HG02623 (cell line): ENCODE data around the gene MEF2C.
"Not testable (repeated sequence)": the region's sequence is repeated elsewhere in the genome, so short reads cannot be mapped to it uniquely, and the experiment has no call there.

ENCODE experiments used
- ATAC-seq: cut with Tn5 transposase; IDR thresholded peaks from one replicate; pipeline ENCODE4 v1.9.1; 2021; ENCODE audit warnings: moderate library complexity; ENCODE audit not compliant: unreplicated experiment

The MEF2C gene

DNA sequence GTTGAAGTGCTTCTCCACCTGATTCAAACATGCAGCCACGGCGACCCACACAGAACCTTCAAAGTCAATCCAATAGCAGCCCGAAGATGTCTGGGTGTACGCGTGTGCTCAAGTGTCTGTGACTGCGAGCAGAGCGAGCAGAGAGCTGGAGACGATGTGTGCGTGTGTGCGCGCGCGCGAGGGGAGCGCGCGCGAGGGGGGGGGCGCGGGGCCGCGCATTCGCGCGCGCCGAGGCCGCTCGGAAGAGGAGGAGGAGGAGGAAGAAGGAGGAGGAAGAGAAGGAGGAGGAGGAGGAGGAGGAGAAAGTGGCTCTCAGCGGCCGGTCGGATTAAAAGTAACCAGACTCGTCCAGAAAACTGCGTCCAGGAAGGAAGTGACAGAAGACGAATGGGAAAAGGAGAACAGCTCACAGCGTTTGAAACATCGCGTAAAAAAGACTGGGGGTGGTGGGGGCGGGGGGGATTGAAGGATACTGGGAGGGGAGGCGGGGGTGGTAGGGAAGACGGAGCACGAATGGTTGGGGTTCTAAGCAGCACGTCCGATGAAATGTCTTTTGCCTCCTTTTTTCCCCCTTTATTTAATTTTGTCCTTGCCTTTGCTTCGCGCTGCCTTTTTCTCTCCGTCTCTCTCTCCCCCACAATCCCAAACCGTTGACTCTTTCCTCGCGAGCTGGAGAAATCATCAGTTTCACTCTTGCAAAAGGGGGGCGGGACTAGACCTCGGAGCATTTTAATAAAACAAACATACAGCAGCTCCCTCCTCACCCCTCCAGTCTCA is at the start of gene MEF2C:
TSS of gene MEF2C (minus strand) at position 126 of the 777 bp plus-strand sequence. CDS start 59,396 bp downstream, outside the sequence.
- peak; percentile 34 for ATAC-seq

DNA sequence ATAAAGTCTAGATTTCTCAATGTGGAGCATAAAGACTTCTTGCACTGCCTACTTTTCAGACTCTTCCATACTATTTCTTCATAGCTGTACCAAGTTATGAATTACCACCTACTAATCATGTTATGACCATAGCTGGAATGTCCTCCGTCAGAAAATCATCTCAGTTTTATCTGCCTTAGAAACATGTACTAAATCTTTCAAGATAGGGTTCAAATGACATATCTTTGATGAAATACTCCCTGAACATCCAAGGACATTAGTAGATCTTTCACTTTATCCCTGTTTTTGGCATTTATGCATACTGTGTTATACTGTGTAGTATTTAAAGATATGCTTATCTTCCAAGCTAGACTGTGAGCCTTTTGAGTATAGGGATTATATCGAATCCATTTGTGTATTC is 49.6 kb upstream of the MEF2C start:
- no peak for ATAC-seq

DNA sequence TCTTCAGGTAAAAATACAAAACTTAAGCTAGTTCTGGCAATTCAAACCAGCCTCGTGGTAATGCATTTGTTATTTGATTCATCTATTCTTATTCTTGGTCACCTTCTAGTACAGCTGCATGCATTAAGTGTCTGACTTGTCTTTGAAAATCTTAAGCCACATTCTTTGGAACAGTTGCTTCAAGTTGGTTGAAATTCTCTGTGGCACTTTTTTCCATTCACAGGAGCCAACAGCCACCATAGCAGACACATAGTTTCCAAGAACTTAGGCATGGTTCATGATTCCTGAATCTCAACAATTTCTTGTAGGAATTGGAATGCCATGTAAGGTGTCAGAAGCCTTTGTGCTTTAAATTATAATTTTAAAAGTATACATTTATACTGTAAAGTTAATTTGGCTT is 47.4 kb upstream of the MEF2C start:
- no peak for ATAC-seq

DNA sequence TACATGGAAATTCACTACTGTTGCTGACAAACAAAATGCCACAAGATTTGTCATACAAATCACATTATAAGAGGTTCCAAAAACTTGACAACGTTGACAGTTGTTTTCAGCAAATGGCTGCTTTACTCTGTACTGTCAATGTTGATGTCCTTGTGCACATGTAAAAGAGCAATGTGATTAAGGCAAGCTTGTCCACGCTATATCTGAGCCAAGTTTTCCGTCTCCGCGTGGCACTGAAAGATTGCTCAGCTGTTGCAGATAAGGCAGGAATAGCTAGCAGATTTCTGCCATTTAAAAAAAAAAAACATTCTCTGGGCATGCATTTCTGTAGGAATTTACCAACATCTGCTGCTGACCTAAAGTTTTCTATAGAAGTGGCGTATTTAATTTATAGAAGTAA is 46.4 kb upstream of the MEF2C start:
- no peak for ATAC-seq

DNA sequence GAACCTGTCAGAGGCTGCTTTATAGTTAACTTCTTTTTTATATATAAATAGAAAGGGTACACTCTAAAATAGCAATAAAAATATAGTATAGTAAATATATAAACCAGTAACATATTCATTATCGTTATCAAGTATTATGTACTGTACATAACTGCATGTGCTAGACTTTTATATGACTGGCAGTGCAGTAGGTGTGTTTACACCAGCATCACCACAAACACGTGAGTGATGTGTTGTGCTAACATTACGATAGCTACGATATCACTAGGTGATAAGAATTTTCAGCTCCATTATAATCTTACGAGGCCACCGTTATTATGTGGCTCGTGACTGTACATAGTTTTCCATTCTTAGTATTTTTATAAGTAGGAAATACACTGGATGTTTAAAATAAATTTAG is 43.8 kb upstream of the MEF2C start:
- no peak for ATAC-seq

DNA sequence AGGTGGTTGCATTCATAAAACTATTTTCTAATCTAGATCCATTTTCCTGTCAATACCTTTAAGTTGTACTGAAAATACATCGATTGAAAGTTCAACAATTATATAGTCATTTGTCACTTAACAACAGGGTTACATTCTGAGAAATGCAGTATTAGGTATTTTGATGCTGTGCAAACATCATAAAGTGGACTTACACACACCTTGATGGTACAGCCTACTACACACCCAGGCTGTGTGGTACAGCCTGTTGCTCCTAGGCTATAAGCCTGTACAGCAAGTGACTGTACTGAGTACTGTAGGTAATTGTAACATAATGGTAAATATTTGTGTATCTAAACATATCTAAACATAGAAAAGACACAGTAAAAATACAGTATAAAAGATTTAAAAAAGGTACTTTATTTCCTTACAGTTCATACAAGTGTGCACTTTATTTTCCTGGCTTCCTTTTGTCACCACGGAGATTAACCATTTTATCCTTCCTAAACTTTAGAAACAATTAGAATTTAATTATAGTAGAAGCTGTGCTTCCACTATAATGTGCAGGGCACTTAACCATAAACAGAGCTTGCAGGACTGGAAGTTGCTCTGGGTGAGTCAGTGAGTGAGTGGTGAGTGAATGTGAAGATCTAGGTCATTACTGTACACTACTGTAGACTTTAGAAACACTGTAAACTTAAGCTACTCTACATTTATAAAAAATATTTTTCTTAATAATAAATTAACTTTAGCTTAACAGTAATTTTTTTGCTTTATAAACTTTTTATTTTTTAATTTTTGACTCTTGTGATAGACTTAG is 42.9 kb upstream of the MEF2C start:
- no peak for ATAC-seq

DNA sequence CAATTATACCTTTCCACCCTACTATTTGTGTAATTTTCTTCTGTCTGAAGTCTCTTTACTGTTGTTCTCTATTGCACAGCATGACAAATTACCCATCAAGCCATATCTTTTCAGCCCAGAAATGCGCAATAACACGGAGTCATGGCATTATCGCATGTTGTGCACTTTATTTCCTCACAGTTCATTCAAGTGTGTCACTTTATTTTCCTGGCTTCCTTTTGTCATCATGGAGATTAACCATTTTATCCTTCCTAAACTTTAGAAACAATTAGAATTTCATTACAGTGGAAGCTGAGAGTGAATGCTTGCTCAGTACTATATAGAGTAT is 41.3 kb upstream of the MEF2C start:
- ATAC-seq, result no peak

DNA sequence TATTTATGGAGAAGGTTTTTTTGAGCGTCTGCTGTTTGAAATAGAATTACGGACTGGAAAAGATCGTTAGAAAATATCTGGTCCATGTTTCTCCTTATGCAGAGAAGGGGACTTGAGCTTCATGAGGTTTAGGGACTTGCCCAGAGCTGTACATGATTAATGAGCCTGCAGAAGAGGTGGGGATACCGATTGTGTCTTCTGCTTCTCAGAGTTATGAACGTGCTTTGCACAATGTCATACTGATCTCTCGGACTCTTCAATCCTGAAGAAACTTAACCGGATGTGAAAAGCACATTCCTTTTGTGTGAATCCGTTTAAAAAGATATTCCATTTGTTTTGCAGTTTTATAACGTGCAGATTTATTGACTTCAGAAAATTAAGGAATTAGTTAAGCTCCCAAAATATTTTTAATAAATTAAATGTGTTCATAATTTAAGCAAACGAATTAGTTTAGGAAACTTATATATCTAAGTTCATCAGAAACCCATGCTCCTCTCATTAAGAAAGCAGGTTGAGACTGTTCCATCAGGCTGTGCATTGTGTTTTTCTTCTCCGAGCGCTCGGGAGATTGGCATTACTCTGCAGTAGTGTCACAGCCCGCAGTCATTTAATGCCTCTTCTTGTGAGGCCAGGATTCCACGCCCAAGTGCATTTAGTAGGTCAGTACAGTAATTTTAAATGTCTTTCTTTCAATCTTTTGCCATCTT is 40.8 kb upstream of the MEF2C start:
- no peak for ATAC-seq

DNA sequence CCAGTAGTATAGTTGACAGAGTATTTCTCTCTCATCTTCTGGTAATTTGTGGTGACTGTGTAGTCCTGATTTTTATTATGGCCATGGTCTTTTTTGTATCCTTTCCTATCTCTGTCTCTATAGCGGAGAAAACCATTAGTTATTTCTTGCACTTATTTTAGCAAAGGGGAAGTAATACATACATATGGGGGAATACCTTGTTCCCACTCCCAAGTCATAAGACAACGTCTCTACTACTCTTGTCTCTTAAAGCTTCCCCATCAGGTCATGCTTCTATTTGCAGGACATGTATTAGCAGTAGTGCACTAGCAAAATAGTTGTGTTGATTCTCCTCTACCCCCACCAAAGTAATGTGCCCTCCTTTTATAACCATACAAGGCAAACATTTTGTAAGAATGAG is 29.8 kb upstream of the MEF2C start:
- not testable (repeated sequence) for ATAC-seq

DNA sequence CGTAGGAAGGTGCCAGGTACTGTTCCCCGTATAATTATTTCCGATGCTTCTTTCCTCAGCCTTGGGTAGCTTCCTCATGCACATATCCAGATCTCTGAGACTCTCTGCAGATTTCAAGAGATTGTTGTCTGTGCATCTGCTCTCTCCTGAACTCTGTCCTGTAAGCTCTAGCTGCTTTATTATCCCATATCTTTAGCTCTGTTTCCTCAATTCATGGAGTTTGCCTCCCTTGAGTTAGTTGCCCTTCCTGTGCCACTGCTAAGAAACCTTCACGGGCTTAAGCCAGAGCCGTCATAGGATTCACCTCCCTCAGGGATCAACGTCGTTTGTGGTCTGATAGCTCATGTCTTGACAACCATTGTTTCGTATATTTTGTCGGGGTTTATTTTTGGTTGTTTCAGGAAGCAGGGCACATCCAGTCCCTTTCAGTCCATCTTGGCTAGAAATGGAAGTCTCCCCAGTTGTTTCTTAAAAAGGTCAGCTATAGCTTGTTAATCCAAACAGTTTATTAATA is 28.1 kb upstream of the MEF2C start:
- not testable (repeated sequence) for ATAC-seq

DNA sequence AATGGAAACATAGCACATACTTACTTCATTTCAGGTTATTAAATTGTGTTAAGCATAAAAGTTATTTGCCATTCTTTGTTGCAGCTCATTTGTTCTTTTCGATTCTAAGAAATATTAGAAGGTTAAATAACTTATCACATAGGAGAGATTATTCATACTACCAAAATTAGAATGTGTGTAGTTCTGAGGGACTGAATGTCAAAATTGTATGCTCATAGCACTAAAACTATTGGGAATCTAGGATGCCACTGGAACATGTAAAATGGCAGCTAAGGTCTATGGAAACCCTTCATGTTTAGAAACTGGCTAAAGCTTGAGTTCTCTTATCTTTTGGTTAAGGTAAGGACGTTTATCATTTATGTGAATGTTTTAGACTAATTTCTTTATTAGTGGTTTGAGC is 21.5 kb upstream of the MEF2C start:
- ATAC-seq, result not testable (repeated sequence)

DNA sequence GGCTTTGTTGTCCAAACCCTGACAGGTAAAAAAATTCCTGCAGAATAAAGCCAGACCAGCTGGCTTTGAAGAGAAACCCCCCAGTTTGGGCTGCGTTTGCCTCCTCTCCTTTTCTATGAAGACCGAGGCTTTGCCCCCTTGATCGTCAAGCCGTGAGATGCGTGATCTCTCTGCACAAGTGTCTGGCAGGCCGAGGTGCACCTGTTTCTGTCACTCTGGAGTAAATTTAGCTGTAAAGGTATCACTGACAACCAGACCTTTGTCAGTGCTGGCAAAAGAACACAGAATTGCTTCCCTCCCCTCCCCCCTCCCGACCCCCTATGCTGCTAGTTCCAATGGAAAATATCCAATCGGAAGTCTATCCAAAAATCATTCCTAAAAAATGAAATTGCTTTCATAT is 21.0 kb upstream of the MEF2C start:
- not testable (repeated sequence) for ATAC-seq

DNA sequence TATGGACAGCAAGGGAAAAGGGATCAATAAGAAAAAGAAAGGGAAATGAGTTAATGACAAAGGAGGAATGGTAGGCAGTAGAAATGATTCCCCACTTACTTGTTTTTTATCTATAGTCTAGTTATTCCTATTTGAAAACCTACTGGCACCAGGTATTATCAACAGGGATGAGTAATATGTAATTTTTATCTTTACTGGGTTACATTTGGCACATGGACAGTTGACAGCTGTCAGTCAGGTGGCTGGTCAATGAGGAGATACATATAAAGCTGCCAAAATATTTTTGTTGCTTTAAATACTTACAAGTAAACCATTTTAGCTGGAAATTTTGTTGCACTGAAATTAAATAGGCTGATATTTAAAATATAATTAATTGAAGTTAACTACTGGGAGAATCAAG is 18.1 kb upstream of the MEF2C start:
- not testable (repeated sequence) for ATAC-seq

DNA sequence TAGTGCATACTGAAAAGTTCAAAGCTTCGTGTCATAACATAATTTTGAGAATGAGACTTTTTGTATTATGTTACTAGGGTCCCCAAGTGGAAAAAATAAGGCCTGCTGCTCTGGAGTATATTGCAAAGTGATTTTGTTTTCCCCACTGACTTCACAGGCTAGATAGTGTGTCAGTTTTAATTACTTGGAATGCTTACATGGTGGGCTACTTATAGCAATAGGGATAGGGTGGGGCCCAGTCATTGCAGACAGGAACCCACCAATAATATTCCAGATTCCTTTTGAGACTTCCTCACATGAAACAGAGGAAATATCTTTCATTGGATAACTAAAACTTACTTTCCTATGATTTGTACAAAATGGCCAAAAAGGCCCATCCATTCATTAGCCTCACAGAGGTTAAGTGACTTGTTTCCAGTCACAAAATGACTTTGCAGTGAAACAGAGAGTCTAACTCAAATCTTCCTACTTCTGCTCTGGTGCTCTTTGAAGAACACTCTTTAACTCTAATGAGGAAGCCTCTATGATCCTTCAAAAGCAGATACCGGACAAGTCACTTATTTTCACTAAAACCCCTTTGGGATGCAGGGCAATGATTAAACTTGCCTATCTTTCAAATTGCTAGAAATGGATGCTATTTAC is 16.2 kb upstream of the MEF2C start:
- ATAC-seq, result no peak

DNA sequence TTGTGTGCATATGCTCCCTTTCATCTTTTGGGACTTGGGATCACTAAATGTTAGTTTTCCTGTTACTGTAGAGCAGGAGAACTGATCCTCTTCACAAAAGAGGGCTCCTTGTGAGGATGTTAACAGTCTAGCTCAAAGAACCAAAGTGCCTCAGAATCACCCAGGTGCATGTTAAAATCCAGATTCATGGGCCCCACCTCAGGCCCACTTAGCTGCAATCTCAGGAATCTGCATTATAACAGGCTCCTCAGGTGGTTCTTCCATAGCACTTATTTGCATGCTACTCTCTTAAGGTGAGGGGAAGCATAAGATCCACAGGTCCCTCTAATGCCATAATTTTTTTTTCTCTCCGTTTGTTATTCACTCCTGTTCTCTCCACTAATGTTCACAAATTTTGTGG is 14.8 kb upstream of the MEF2C start:
- ATAC-seq, result no peak

DNA sequence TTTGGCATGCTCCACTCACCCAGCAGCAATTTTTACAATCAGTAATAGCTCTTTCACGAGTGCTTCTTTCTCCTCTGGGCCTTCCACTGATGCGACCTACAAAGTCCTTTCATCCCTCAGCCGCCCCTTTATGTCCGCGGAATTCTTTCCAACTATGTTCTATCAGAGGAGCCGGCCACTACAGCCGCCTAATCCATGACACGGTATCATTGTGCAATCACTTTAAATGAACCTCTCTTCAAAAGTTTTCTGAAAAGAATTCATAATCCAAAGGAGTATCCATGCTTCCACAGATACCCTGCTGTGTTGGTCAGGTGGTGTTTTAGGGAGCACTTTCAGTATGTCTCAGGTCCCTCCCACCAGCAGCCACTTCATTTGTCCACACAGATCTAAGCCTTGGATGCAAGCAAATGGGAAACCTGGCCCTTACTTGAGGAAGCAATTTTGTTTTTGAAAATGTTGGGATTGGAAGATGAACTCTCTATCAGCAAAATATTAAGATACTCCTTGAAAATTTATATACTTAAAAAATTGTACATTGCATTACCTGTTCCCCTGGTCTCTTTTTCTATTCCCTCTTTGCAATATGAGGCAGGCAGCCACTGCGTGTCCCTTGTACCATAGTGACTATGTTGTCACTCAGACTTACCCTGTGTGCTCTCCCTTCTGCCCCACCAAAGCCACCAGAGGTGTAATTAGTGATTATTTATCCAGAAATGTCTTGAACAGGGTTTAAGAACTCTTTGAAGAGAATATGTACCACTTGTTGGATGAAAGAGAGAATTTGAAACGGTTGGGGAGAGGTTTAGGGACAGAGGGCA is 12.9 kb upstream of the MEF2C start:
- ATAC-seq, result no peak

DNA sequence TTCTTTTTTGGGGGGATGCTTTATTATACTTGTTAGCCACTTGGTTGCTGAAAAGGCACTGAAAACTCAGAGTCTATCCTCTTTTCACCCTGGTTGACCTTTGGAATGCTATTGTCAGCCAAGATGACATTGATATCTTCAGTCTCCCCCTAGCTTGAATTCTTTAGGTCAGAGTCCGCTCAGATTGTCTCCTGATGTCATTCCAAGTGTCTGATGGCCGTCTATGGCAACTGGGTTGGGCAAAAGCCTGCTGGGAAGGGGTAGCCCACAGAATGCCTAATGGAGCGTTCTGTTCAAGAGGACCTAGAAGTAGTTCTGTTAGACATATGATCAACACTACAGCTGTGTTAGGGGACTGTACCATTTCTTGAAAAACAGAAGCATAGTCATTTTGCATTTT is 9.7 kb upstream of the MEF2C start:
- no peak for ATAC-seq

DNA sequence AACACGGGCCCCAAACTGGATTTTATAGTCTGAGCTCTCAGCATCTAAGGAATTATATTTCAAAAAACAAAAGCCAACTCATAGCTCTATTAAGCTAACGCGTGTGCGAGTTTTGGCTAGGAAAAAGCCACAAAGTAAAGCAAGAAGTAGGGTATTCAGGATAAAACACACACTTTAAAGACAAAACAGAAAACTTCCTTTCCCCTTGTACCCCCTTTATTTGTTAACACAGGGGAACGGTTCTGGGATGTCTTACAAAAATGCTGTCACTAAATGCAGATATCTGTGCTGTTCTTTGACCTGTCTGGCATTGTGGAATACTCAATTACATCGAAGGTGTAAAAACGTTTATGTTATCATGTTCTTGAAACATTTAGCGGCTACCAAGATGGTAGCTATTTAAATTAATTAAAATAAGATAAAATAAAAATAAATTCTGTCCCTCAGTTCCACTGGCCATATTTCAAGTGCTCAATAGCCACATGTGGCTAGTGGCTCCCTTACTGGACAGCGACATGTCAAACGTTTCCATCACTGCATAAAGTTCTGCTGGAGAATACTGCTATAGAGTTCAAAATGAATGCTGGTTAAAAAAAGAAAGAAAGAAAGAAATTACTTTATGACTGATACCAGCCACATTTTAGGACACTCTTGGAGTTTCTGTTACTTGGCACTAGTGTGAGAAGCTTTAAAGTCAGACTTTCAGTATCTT is 7.2 kb upstream of the MEF2C start:
- ATAC-seq, result no peak

DNA sequence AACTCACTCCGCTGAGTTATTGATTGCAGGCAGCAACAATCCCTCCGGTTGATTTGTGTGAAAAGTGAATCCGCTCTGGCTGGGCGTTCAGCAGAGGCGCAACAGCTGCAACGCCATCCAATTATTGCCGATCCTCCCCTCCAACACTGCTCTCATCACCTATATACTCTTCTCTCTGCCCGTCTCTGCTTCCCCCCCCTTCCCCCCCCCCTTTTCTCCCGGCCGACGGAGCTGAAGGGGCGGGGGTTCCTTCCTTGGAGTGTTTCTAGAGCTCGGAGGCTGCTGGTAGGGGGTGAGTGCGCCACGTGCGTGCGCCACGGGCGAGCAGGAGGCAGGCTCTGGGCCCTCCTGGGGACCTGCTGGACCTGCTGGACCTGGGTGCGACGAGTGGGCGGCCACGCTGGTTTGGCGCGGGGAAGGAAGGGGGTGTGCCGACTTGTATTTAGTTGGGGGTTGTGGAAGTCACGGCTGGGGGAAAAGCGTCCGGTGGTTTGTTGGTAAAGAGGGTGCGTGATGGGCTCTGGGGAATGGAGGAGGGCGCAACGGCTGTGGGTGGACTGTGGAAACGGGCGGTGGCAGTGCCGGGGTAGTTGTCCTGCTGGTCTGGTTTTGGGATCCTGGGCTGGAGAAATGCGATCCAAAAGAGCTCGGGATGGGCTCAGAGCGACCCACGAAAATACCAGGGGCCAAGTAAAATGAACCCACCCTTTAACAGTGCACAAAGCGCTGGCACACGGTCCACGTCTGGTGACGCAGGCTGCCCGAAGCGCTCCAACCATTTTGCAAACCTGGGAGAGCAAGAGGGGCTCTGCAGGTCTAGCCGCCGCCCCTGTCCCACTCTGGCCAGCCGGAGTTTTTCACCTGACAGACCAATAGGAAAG is 6.4 kb upstream of the MEF2C start:
- ATAC-seq, result peak; percentile 27
